GM12892 (cell line): Measurements from ENCODE around the gene CACHD1.

Experiments
- POLR2A ChIP-seq: IDR thresholded peaks from 2 replicates; pipeline ENCODE4 v1.6.1; 2011; ENCODE audit warnings: low read depth, low read length, control low read depth
- POLR2AphosphoS5 ChIP-seq: IDR thresholded peaks from 2 replicates; pipeline ENCODE4 v1.6.1; 2011; ENCODE audit warnings: low read depth, low read length, control low read depth

DNA sequence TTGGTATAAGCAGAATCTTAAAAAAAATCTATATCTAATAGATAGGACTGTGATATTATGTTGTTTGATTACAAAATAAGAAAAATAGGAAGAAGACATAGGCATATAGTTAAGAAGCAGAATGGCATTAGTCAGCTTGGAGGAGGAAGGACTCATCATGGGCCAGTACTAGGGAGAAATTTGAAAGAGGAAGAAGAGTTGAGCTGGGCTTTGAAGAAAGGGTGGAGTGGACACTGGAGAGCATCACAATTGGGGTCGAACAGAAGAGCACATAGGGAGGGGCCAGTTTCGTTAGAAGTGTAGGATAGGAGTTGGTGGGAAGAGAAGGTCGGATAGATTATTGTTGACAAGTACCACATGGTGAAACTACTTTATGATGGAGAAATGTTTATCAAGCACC lies 129.3 kb downstream of the CACHD1 start:
- TF ChIP-seq POLR2AphosphoS5, result no peak
- TF ChIP-seq POLR2A, result no peak
